Sigmoid colon (tissue), 7 donors: Measurements from ENCODE around the gene CXorf65. TPM values are rescaled to one million over a fixed set of nuclear protein-coding genes. Genes with fewer than 3 reads are reported as not detected.

Experiments
- DNase-seq: peaks from one replicate; pipeline ENCODE4 v3.0.0-alpha.2; 2019
- H3K27ac ChIP-seq, 4 donors: fragments of 200-600 bp; sonication (generic); one replicate each; pipeline ENCODE4 v1.5.1; 2016 to 2019; ENCODE audit warnings: mild to moderate bottlenecking in 1 of 4
- H3K27me3 ChIP-seq, 3 donors: fragments of 200-600 bp; sonication (generic); one replicate each; pipeline ENCODE4 v1.5.1; 2019; ENCODE audit warnings: mild to moderate bottlenecking in 1 of 3
- H3K36me3 ChIP-seq, 4 donors: fragments of 200-600 bp; sonication (generic); one replicate each; pipeline ENCODE4 v1.5.1; 2016 to 2019
- H3K4me1 ChIP-seq, 4 donors: fragments of 200-600 bp; sonication (generic); one replicate each; pipeline ENCODE4 v1.5.1; 2017 to 2019
- H3K4me3 ChIP-seq, 4 donors: fragments of 200-600 bp; sonication (generic); one replicate each; pipeline ENCODE4 v1.5.1; 2017 to 2019; ENCODE audit warnings: mild to moderate bottlenecking in 2 of 4, moderate library complexity in 1 of 4
- H3K9me3 ChIP-seq, 4 donors: fragments of 200-600 bp in 3 of 4; sonication (generic) in 3 of 4; one replicate each; pipeline versions ENCODE4 v1.5.1 to v1.6.1; 2013 to 2019
- CTCF ChIP-seq, 4 experiments: fragments of 450-650 bp in 3 of 4; fragments of 200-600 bp in 1 of 4; IDR thresholded peaks; one replicate each; pipeline ENCODE4 v1.5.1; 2016 to 2019; ENCODE audit warnings: antibody characterized with exemption in 4 of 4, mild to moderate bottlenecking in 3 of 4, moderate library complexity in 2 of 4
- EP300 ChIP-seq, 4 donors: sonication (generic); formaldehyde crosslinking; IDR thresholded peaks; one replicate each; pipeline ENCODE4 v1.6.1; 2017; ENCODE audit warnings: antibody characterized with exemption in 4 of 4
- POLR2A ChIP-seq, 2 donors: fragments of 450-650 bp; IDR thresholded peaks; one replicate each; pipeline ENCODE4 v1.6.1; 2016; ENCODE audit warnings: antibody characterized with exemption in 2 of 2, mild to moderate bottlenecking in 2 of 2, moderate library complexity in 2 of 2
- POLR2AphosphoS5 ChIP-seq, 4 donors: sonication (generic); formaldehyde crosslinking; IDR thresholded peaks; one replicate each; pipeline ENCODE4 v1.6.1; 2017; ENCODE audit warnings: antibody characterized with exemption in 4 of 4
- WGBS, 2 donors: extraction: QIAGEN DNeasy Blood & Tissue Kit; methylation state at CpG; one replicate each; pipeline ENCODE4 v1.1.7; 2013; 5-methylcytosine and 5-hydroxymethylcytosine counted together
- intact Hi-C: fragments of 100-400 bp; cut with DNase I; formaldehyde crosslinking; loops from one replicate; pipeline ENCODE4 v1.15.1; 2023
- polyA plus RNA-seq, 3 donors: library from polyadenylated mRNA; stranded (reverse); fragments of 200-250 nt; gene quantifications; one replicate each; pipeline ENCODE4 v1.2.3, GENCODE V29; 2013
- total RNA-seq, 4 donors: library from RNA; depleted of rRNA; stranded (reverse); fragments of >200 nt; gene quantifications; one replicate each; pipeline ENCODE4 v1.1.0, GENCODE V29; 2016
- donor health status: healthy with polysubstance abuse.
- donor health status: Bipolar disorder and iron deficiency.
- donor health status: healthy.

Gene CXorf65
- total and polyA plus RNA-seq, 7 donors, result 3.4 TPM; not detected in 6

GRCh38 chrX:71103110-71103983 is 3.2 kb downstream of the CXorf65 start:
- Histone ChIP-seq H3K9me3 (no peaks in the 10 kb centered on the region), H3K27ac (peak overlapping the region in 2 of 4 donors; percentile 7 to 35), H3K36me3 (no peaks in the 10 kb centered on the region), H3K4me1 (peaks cover 0 to 4% (median 0%) of the 10 kb centered on the region in 4 donors), H3K27me3 (no peaks in the 10 kb centered on the region), H3K4me3 (no peak overlapping the region)
- WGBS, 2 donors, result 16 to 34% methylated on average over 10 of the region's 10 CpGs
- DNase-seq, result peak; percentile 59
- no peak for TF ChIP-seq EP300 (IDR thresholded peaks at IDR 0.05)
- TF ChIP-seq CTCF (IDR thresholded peaks at IDR 0.05), result no peak
- TF ChIP-seq POLR2A (IDR thresholded peaks at IDR 0.05), result no peak
- no peak for TF ChIP-seq POLR2AphosphoS5 (IDR thresholded peaks at IDR 0.05)
- intact Hi-C loops, result no loop called here

- H3K4me1 ChIP-seq, result peaks cover 0 to 13% (median 7%) of the 10 kb centered on the region in 4 donors
- no peaks in the 10 kb centered on the region for H3K36me3 ChIP-seq
- no peaks in the 10 kb centered on the region for H3K9me3 ChIP-seq
- DNase-seq, result no peak
- WGBS, 2 donors, result 77 to 85% methylated on average over 3 of the region's 3 CpGs
- TF ChIP-seq EP300 (IDR thresholded peaks at IDR 0.05) (no peak), POLR2AphosphoS5 (IDR thresholded peaks at IDR 0.05) (no peak)
- no peaks in the 10 kb centered on the region for H3K27me3 ChIP-seq
- no peak overlapping the region for H3K27ac ChIP-seq
- no peak overlapping the region for H3K4me3 ChIP-seq
- intact Hi-C loops, result no loop called here
These were observed 4.2 kb downstream of the CXorf65 start for GRCh38 chrX:71102292-71102691.

DNA sequence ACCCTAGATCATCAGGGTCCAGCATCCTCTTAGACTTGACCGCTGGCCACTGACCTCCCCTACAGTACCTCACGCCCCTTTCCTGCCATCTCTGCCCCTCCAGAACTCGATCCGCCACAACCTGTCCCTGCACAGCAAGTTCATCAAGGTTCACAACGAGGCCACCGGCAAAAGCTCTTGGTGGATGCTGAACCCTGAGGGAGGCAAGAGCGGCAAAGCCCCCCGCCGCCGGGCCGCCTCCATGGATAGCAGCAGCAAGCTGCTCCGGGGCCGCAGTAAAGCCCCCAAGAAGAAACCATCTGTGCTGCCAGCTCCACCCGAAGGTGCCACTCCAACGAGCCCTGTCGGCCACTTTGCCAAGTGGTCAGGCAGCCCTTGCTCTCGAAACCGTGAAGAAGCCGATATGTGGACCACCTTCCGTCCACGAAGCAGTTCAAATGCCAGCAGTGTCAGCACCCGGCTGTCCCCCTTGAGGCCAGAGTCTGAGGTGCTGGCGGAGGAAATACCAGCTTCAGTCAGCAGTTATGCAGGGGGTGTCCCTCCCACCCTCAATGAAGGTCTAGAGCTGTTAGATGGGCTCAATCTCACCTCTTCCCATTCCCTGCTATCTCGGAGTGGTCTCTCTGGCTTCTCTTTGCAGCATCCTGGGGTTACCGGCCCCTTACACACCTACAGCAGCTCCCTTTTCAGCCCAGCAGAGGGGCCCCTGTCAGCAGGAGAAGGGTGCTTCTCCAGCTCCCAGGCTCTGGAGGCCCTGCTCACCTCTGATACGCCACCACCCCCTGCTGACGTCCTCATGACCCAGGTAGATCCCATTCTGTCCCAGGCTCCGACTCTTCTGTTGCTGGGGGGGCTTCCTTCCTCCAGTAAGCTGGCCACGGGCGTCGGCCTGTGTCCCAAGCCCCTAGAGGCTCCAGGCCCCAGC is 5.7 kb downstream of the CXorf65 start:
- Histone ChIP-seq H3K4me1 (peaks cover 0 to 22% (median 10%) of the 10 kb centered on the region in 4 donors), H3K9me3 (no peaks in the 10 kb centered on the region), H3K27me3 (no peaks in the 10 kb centered on the region), H3K27ac (no peak overlapping the region), H3K4me3 (no peak overlapping the region), H3K36me3 (no peaks in the 10 kb centered on the region)
- DNase-seq, result no peak
- TF ChIP-seq EP300 (IDR thresholded peaks at IDR 0.05) (no peak), POLR2AphosphoS5 (IDR thresholded peaks at IDR 0.05) (no peak), POLR2A (IDR thresholded peaks at IDR 0.05) (no peak), CTCF (IDR thresholded peaks at IDR 0.05) (no peak)
- WGBS, 2 donors, result 86 to 90% methylated on average over 31 of the region's 31 CpGs
- intact Hi-C loops, result no loop called here

- Histone ChIP-seq H3K4me3 (no peak overlapping the region), H3K4me1 (peaks cover 0 to 22% (median 10%) of the 10 kb centered on the region in 4 donors), H3K9me3 (no peaks in the 10 kb centered on the region), H3K27me3 (no peaks in the 10 kb centered on the region), H3K36me3 (no peaks in the 10 kb centered on the region), H3K27ac (no peak overlapping the region)
- no peak for DNase-seq
- 88 to 97% methylated on average over 4 of the region's 4 CpGs for WGBS, 2 donors
- intact Hi-C loops, result loop anchor here (2.0 kb wide), 1 partner anchor 29 kb away; no protein-coding TSS in a partner anchor
- TF ChIP-seq POLR2AphosphoS5 (IDR thresholded peaks at IDR 0.05), result no peak
- TF ChIP-seq CTCF (IDR thresholded peaks at IDR 0.05), result no peak
- TF ChIP-seq EP300 (IDR thresholded peaks at IDR 0.05), result no peak
- TF ChIP-seq POLR2A (IDR thresholded peaks at IDR 0.05), result no peak
These were observed 6.8 kb downstream of the CXorf65 start for GRCh38 chrX:71099736-71100135.
